Left ventricle myocardium inferior (tissue), 1 donor: ENCODE data around the gene GPX7. TPM values are rescaled to one million over a fixed set of nuclear protein-coding genes. Genes with fewer than 3 reads are reported as not detected.

Source experiments
- DNase-seq: peaks from one replicate; pipeline ENCODE4 v3.0.0-alpha.2; 2020
- H3K27ac ChIP-seq: fragments of 200-600 bp; replicated peaks from 2 replicates; pipeline ENCODE4 v1.8.0; 2021
- H3K27me3 ChIP-seq: fragments of 200-600 bp; 2 replicates; pipeline ENCODE4 v1.8.0; 2021; ENCODE audit warnings: low read depth
- H3K36me3 ChIP-seq: fragments of 200-600 bp; 2 replicates; pipeline ENCODE4 v1.8.0; 2021
- H3K4me1 ChIP-seq: fragments of 200-600 bp; 2 replicates; pipeline ENCODE4 v1.8.0; 2021
- H3K4me3 ChIP-seq: fragments of 200-600 bp; 2 replicates; pipeline ENCODE4 v1.8.0; 2021; ENCODE audit warnings: mild to moderate bottlenecking, moderate library complexity
- H3K9me3 ChIP-seq: fragments of 200-600 bp; replicated peaks from 2 replicates; pipeline ENCODE4 v1.8.0; 2021
- intact Hi-C: fragments of 100-400 bp; cut with micrococcal nuclease; formaldehyde crosslinking; loops from one replicate; pipeline ENCODE4 v1.11.0; 2022
- total RNA-seq: library from RNA; stranded (reverse); fragmentation: NEBNext Ultra II Directional; extraction: Animal tissue kit (Norgen Biotek cat#: 25700); gene quantifications from one replicate; pipeline ENCODE4 v1.2.1, GENCODE V29; 2021
- TF ChIP-seq, protein P1 (sequence below): fragments of 200-600 bp; IDR thresholded peaks from 2 replicates; pipeline ENCODE4 v1.8.0; 2021; ENCODE audit warnings: antibody characterized with exemption, mild to moderate bottlenecking, borderline replicate concordance
- donor health status: DM: no; HTN: yes; CAD: no; lungs with severe emphysema.

GPX7 gene
- total RNA-seq, 1 donor from 2014 or later, result 5.2 TPM

DNA sequence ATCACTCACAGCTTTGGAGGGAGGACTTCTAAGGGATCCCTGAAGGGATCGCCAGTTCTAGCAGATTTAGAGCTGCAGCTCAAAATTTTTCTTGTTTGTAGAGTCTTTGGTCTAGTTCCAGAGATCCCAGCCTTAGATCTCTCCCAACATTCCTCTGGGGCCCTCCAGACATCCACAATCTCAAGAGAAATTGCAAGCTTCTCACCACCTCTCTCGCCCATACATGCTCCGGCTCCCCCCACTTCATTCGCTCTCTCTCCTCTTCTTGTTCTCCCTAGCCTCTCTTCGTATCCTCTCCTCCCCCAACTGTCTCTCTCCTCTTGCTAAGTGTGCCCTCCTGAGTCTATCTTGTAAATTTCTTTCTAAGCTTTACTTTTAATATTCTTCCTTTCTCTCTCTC lies 34.2 kb upstream of the GPX7 start:
- H3K9me3 ChIP-seq, result no peaks in the 10 kb centered on the region
- H3K36me3 ChIP-seq, result no peaks in the 10 kb centered on the region
- no peak overlapping the region for H3K27ac ChIP-seq
- no peaks in the 10 kb centered on the region for H3K4me1 ChIP-seq
- TF ChIP-seq, protein P1, sequence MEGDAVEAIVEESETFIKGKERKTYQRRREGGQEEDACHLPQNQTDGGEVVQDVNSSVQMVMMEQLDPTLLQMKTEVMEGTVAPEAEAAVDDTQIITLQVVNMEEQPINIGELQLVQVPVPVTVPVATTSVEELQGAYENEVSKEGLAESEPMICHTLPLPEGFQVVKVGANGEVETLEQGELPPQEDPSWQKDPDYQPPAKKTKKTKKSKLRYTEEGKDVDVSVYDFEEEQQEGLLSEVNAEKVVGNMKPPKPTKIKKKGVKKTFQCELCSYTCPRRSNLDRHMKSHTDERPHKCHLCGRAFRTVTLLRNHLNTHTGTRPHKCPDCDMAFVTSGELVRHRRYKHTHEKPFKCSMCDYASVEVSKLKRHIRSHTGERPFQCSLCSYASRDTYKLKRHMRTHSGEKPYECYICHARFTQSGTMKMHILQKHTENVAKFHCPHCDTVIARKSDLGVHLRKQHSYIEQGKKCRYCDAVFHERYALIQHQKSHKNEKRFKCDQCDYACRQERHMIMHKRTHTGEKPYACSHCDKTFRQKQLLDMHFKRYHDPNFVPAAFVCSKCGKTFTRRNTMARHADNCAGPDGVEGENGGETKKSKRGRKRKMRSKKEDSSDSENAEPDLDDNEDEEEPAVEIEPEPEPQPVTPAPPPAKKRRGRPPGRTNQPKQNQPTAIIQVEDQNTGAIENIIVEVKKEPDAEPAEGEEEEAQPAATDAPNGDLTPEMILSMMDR, result no peak
- no peak overlapping the region for H3K4me3 ChIP-seq
- intact Hi-C loops, result no loop called here
- no peaks in the 10 kb centered on the region for H3K27me3 ChIP-seq
- no peak for DNase-seq

DNA sequence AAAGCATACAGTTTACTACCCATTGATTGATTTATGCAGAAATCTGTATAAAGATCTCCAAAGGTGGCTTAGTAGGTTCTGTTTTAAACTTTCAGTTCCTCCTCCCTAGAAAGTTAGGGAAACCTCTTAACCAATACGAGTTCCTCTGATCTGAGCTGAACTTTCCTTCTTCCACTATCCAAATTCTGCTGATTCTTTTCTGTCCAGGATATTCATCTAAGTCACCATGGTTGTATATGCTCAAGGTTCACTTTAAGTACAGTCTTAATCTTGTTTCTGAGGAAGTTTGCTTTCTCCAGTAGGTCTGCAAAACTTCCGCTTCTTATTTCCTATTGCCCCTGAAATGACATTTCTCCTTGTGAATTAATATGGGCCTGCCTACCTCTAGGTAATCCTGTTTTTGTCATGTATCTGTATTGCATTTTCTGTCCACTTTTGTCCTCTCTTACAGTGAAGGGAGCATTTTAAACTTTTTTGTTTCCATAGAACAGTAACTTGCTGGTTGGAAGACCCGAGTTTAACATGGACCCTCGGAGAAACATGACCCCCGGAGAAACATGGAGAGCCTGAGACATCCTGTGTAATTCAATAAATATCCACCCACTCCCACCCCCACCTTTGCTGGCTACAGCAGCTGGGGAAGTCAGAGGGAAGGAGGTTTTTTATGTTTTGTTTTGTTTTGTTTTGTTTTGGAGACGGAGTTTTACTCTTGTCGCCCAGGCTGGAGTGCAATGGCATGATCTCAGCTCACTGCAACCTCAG lies 32.5 kb upstream of the GPX7 start:
- Histone ChIP-seq H3K36me3 (no peaks in the 10 kb centered on the region), H3K4me3 (no peak overlapping the region), H3K4me1 (no peaks in the 10 kb centered on the region), H3K27me3 (no peaks in the 10 kb centered on the region), H3K9me3 (no peaks in the 10 kb centered on the region), H3K27ac (no peak overlapping the region)
- no peak for DNase-seq
- intact Hi-C loops, result no loop called here
- TF ChIP-seq, protein P1, result no peak

DNA sequence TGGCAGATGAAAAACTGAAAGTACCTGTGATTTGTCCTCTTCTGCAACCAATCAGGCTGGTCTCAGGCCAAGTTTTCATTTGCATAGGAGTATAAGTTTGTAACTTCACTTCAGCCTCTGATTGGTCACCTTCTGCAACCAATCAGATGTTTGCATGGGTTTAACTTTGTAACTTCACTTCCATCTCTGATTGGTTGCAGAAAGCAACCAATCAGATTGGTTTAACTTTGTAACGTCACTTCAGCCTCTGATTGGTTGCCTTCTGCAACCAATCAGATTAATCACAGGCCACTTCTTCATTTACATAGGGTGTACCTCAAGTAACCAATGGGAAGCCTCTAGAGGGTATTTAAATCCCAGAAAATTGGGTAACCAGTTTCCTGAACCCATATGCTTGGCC lies 30.4 kb upstream of the GPX7 start:
- Histone ChIP-seq H3K27ac (no peak overlapping the region), H3K4me1 (no peaks in the 10 kb centered on the region), H3K27me3 (no peaks in the 10 kb centered on the region), H3K36me3 (no peaks in the 10 kb centered on the region), H3K4me3 (no peak overlapping the region), H3K9me3 (no peaks in the 10 kb centered on the region)
- TF ChIP-seq, protein P1, result no peak
- intact Hi-C loops, result no loop called here
- no peak for DNase-seq

DNA sequence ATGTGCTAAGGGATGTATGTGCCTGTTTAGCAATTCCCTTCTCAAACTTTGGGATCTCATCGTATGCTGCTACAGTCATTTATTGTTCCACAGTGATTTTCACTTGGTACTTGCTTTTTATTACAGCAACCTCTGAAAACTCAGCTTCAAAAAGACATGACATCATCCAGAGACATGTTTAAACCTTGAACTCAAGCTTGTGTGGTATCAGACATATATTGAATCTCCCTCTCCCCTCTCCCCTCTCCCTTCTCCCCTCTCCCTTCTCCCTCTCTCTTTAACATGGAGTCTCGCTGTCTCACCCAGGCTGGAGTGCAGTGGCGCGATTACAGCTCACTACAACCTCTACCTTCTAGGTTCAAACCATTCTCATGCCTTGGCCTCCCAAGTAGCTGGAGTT lies 29.8 kb upstream of the GPX7 start:
- H3K4me1 ChIP-seq, result no peaks in the 10 kb centered on the region
- H3K36me3 ChIP-seq, result no peaks in the 10 kb centered on the region
- H3K9me3 ChIP-seq, result no peaks in the 10 kb centered on the region
- H3K27me3 ChIP-seq, result no peaks in the 10 kb centered on the region
- TF ChIP-seq, protein P1, result no peak
- no peak overlapping the region for H3K4me3 ChIP-seq
- no peak for DNase-seq
- H3K27ac ChIP-seq, result no peak overlapping the region
- intact Hi-C loops, result no loop called here

DNA sequence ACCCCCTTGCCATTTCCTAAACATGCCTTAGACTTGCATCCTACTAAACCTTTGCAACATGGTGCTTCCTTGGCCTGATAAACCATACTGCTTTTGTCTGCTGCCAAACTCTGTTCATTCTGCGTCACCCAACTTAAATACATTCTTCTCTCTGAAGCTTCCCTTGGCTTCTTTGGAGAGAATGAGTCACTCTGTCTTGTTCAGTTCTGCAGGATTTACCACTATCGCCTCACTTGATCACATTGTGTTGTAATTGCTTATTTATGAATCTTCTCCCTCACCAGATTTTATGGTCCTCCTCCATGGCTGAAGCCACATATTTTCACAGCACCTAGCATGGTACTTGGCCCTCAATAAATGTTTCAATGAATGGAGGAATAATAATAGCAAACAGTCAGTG lies 27.6 kb upstream of the GPX7 start:
- no peak overlapping the region for H3K4me3 ChIP-seq
- no peaks in the 10 kb centered on the region for H3K27me3 ChIP-seq
- intact Hi-C loops, result no loop called here
- no peak overlapping the region for H3K27ac ChIP-seq
- TF ChIP-seq, protein P1, result no peak
- no peaks in the 10 kb centered on the region for H3K4me1 ChIP-seq
- no peaks in the 10 kb centered on the region for H3K36me3 ChIP-seq
- DNase-seq, result no peak
- H3K9me3 ChIP-seq, result no peaks in the 10 kb centered on the region
